GM12872 (cell line): Measurements from ENCODE around the gene TMEM117.

Source experiments
- CTCF ChIP-seq: IDR thresholded peaks from 3 replicates; pipeline ENCODE4 v1.5.1; 2011; ENCODE audit warnings: low read depth, mild to moderate bottlenecking, low read length, moderate library complexity; ENCODE audit not compliant: insufficient read depth

TMEM117 gene

GRCh38 chr12:44052554-44052953, 216.7 kb downstream of the TMEM117 start:
- no peak for TF ChIP-seq CTCF

DNA sequence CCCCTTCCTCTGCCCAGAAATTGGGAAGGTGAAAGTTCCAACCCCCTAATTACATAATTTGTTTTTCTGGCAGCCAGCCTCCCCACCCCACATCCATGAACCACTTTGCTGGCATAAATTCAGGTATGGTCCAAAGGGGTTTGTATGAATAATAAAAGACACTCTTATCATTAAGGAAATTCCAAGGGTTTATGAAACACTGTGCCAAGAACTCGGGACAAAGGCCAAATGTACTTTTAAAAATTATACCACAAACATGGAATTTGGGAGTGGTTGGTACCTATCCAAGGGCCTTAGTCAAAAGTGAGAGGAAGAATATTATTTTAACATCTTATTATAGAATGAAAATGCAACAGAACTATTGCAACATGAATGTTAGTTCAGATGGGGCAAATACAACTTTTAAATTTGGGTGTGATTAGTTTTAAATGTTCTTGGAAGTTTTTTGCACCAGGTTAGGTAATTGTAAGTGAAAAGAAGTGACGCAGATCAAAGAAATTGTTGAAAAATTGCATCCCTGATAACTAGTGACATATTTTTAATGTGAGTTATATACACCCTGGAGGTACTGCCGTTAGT, 217.8 kb downstream of the TMEM117 start:
- TF ChIP-seq CTCF = no peak

- no peak for TF ChIP-seq CTCF
These were observed 218.4 kb downstream of the TMEM117 start for GRCh38 chr12:44054281-44054680.

GRCh38 chr12:44058366-44058765, 222.5 kb downstream of the TMEM117 start:
- TF ChIP-seq CTCF = no peak

DNA sequence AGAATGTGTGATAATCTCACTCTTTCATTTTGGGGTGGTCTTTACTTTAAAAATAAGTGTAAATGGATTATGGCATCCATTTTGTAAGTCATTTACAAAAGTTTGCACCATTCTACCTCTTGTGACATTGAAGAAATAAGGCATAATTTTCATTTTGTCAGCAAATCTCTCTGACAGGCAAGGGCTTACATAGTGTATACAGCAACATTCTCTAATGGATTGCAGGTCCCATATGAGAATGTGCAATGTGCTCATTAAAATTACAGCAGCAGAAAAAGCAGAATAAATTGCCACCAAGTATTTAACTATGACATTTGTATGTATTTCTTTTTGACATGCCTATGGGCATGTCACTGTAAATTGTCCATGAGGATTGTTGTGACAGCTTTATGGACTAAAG, 223.6 kb downstream of the TMEM117 start:
- no peak for TF ChIP-seq CTCF

GRCh38 chr12:44063671-44064070, 227.8 kb downstream of the TMEM117 start:
- TF ChIP-seq CTCF = no peak

- TF ChIP-seq CTCF = no peak
These were observed 241.0 kb downstream of the TMEM117 start for GRCh38 chr12:44076871-44077270.
